Liver (tissue), 9 donors: ENCODE data around the gene CCDC6. TPM values are rescaled to one million over a fixed set of nuclear protein-coding genes. Genes with fewer than 3 reads are reported as not detected.
"Not testable (repeated sequence)": the region's sequence is repeated elsewhere in the genome, so short reads cannot be mapped to it uniquely, and the experiment has no call there.

Source experiments
- DNase-seq: peaks from one replicate; pipeline ENCODE4 v3.0.0-alpha.2; 2017; ENCODE audit warnings: low spot score
- H3K27ac ChIP-seq, 2 donors: one replicate each; pipeline ENCODE4 v1.7.0; 2013; ENCODE audit warnings: inconsistent platforms in 2 of 2, low read length in 2 of 2, control low read depth in 1 of 2, low read depth in 1 of 2, mild to moderate bottlenecking in 1 of 2
- H3K27me3 ChIP-seq, 4 donors: one replicate each; pipeline versions ENCODE4 v1.6.1 to v1.7.0; 2013; ENCODE audit warnings: low read length in 3 of 4, inconsistent platforms in 1 of 4, mild to moderate bottlenecking in 1 of 4, moderate library complexity in 1 of 4; ENCODE audit not compliant: control insufficient read depth in 4 of 4, insufficient read depth in 4 of 4
- H3K36me3 ChIP-seq, 4 donors: one replicate each; pipeline versions ENCODE4 v1.6.1 to v1.7.0; 2013; ENCODE audit warnings: low read length in 3 of 4, mild to moderate bottlenecking in 3 of 4, low read depth in 1 of 4, moderate library complexity in 1 of 4; ENCODE audit not compliant: control insufficient read depth in 4 of 4, insufficient read depth in 3 of 4
- H3K4me1 ChIP-seq, 4 donors: one replicate each; pipeline versions ENCODE4 v1.6.1 to v1.7.0; 2013; ENCODE audit warnings: low read length in 3 of 4, mild to moderate bottlenecking in 3 of 4, moderate library complexity in 1 of 4; ENCODE audit not compliant: control insufficient read depth in 4 of 4, insufficient read depth in 4 of 4
- H3K4me3 ChIP-seq, 3 donors: one replicate each; pipeline versions ENCODE4 v1.6.1 to v1.7.0; 2013; ENCODE audit warnings: low read length in 3 of 3, control low read depth in 1 of 3, low read depth in 1 of 3, mild to moderate bottlenecking in 1 of 3
- H3K9ac ChIP-seq, 2 donors: one replicate each; pipeline ENCODE4 v1.7.0; 2013; ENCODE audit warnings: low read length in 2 of 2, mild to moderate bottlenecking in 2 of 2, moderate library complexity in 2 of 2, control low read depth in 1 of 2, low read depth in 1 of 2
- H3K9me3 ChIP-seq, 4 donors: one replicate each; pipeline versions ENCODE4 v1.6.1 to v1.7.0; 2013; ENCODE audit warnings: low read length in 3 of 4; ENCODE audit not compliant: control insufficient read depth in 4 of 4
- ATF3 ChIP-seq: IDR thresholded peaks from 2 replicates; pipeline ENCODE4 v1.6.1; 2016; ENCODE audit warnings: antibody characterized with exemption
- EGR1 ChIP-seq, 2 donors: IDR thresholded peaks; 2 replicates each; pipeline ENCODE4 v1.6.1; 2016 to 2018; ENCODE audit warnings: antibody characterized with exemption in 2 of 2, low read depth in 2 of 2
- FOXA2 ChIP-seq: IDR thresholded peaks from 2 replicates; pipeline ENCODE4 v1.6.1; 2016; ENCODE audit warnings: antibody characterized with exemption
- GABPA ChIP-seq, 2 donors: IDR thresholded peaks in 1 of 2; conservative IDR thresholded peaks in 1 of 2; 2 replicates each; pipeline ENCODE4 v1.6.1; 2016; ENCODE audit warnings: antibody characterized with exemption in 2 of 2, mild to moderate bottlenecking in 1 of 2, moderate library complexity in 1 of 2
- HNF4A ChIP-seq, 2 donors: conservative IDR thresholded peaks; 2 replicates each; pipeline ENCODE4 v1.6.1; 2016; ENCODE audit warnings: antibody characterized with exemption in 2 of 2, mild to moderate bottlenecking in 2 of 2
- HNF4G ChIP-seq: IDR thresholded peaks from 2 replicates; pipeline ENCODE4 v1.6.1; 2016; ENCODE audit warnings: antibody characterized with exemption
- JUND ChIP-seq, 2 donors: IDR thresholded peaks; 2 replicates each; pipeline ENCODE4 v1.6.1; 2016; ENCODE audit warnings: antibody characterized with exemption in 2 of 2
- MAX ChIP-seq: IDR thresholded peaks from 2 replicates; pipeline ENCODE4 v1.6.1; 2016; ENCODE audit warnings: antibody characterized with exemption
- RAD21 ChIP-seq, 2 donors: IDR thresholded peaks; 2 replicates each; pipeline ENCODE4 v1.6.1; 2016; ENCODE audit warnings: antibody characterized with exemption in 2 of 2, mild to moderate bottlenecking in 2 of 2
- REST ChIP-seq: IDR thresholded peaks from 2 replicates; pipeline ENCODE4 v1.6.1; 2016; ENCODE audit warnings: antibody characterized with exemption, mild to moderate bottlenecking
- RXRA ChIP-seq, 2 donors: IDR thresholded peaks; 2 replicates each; pipeline ENCODE4 v1.6.1; 2017 to 2018; ENCODE audit warnings: antibody characterized with exemption in 2 of 2, mild to moderate bottlenecking in 1 of 2
- SP1 ChIP-seq: IDR thresholded peaks from 2 replicates; pipeline ENCODE4 v1.6.1; 2018; ENCODE audit warnings: antibody characterized with exemption, mild to moderate bottlenecking
- YY1 ChIP-seq: IDR thresholded peaks from 2 replicates; pipeline ENCODE4 v1.6.1; 2016; ENCODE audit warnings: antibody characterized with exemption, mild to moderate bottlenecking
- WGBS: extraction: QIAGEN DNeasy Blood & Tissue Kit; methylation state at CpG from one replicate; pipeline ENCODE4 v1.1.7; 2013; 5-methylcytosine and 5-hydroxymethylcytosine counted together
- polyA plus RNA-seq, 2 donors: library from polyadenylated mRNA; stranded (reverse) in 1 of 2; unstranded in 1 of 2; fragments of 200-250 nt in 1 of 2; fragments of >200 nt in 1 of 2; fragmentation: Nextera tagmentation in 1 of 2; extraction: Ambion mirVana in 1 of 2; gene quantifications; one replicate each; pipeline versions ENCODE4 v1.2.1 to v1.2.3, GENCODE V29; 2013 to 2015
- total RNA-seq, 2 donors: library from RNA; depleted of rRNA; stranded (reverse); fragments of >200 nt; gene quantifications; one replicate each; pipeline ENCODE4 v1.2.3, GENCODE V29; 2014
- donor health status: healthy.
- donor health status: healthy.
- donor health status: healthy.
- donor health status: healthy.
- donor health status: healthy.

Gene CCDC6
- total and polyA plus RNA-seq, 4 donors, result 4.7 to 14.3 (median 8.8) TPM

GRCh38 chr10:59885430-59886134 is 20.8 kb downstream of the CCDC6 start (continued):
- TF ChIP-seq HNF4A (conservative IDR thresholded peaks at IDR 0.05) (no peak), MAX (no peak), YY1 (no peak)

GRCh38 chr10:59884893-59885292 is 21.5 kb downstream of the CCDC6 start:
- H3K9ac ChIP-seq, H3K27me3 ChIP-seq, H3K9me3 ChIP-seq, H3K4me1 ChIP-seq, DNase-seq, H3K4me3 ChIP-seq, H3K36me3 ChIP-seq, H3K27ac ChIP-seq: not testable (repeated sequence)
- WGBS, result 96% methylated on average over 8 of the region's 8 CpGs

GRCh38 chr10:59881640-59882039 is 24.7 kb downstream of the CCDC6 start:
- 84% methylated on average over 6 of the region's 6 CpGs for WGBS
- H3K9me3 ChIP-seq, result no peaks in the 10 kb centered on the region
- H3K27ac ChIP-seq, result no peak overlapping the region
- TF ChIP-seq SP1 (no peak), GABPA (IDR thresholded peaks at IDR 0.05 in 1 of 2, conservative IDR thresholded peaks at IDR 0.05 in 1 of 2) (no peak), MAX (no peak), HNF4A (conservative IDR thresholded peaks at IDR 0.05) (no peak)
- no peak overlapping the region for H3K4me3 ChIP-seq
- H3K36me3 ChIP-seq, result no peaks in the 10 kb centered on the region
- H3K27me3 ChIP-seq, result no peaks in the 10 kb centered on the region
- H3K9ac ChIP-seq, result no peak overlapping the region
- peaks cover 0 to 5% (median 3%) of the 10 kb centered on the region in 4 donors for H3K4me1 ChIP-seq
- no peak for DNase-seq

GRCh38 chr10:59880971-59881510 is 25.3 kb downstream of the CCDC6 start:
- 83% methylated on average over 6 of the region's 6 CpGs for WGBS
- Histone ChIP-seq H3K9me3 (no peaks in the 10 kb centered on the region), H3K4me1 (peaks cover 0 to 5% (median 3%) of the 10 kb centered on the region in 4 donors), H3K27me3 (no peaks in the 10 kb centered on the region), H3K4me3 (no peak overlapping the region), H3K27ac (no peak overlapping the region), H3K9ac (no peak overlapping the region), H3K36me3 (no peaks in the 10 kb centered on the region)
- TF ChIP-seq ATF3 (no peak), YY1 (no peak), GABPA (IDR thresholded peaks at IDR 0.05 in 1 of 2, conservative IDR thresholded peaks at IDR 0.05 in 1 of 2) (no peak), JUND (IDR thresholded peaks at IDR 0.05) (no peak)
- peak; percentile 42 for DNase-seq

GRCh38 chr10:59880019-59880717 is 26.2 kb downstream of the CCDC6 start:
- Histone ChIP-seq H3K4me1 (peaks cover 0 to 4% (median 2%) of the 10 kb centered on the region in 4 donors), H3K27ac (no peak overlapping the region), H3K9ac (no peak overlapping the region), H3K9me3 (no peaks in the 10 kb centered on the region), H3K4me3 (no peak overlapping the region), H3K27me3 (no peaks in the 10 kb centered on the region), H3K36me3 (no peaks in the 10 kb centered on the region)
- TF ChIP-seq EGR1 (IDR thresholded peaks at IDR 0.05; ENCODE audit: low read depth in 2 of 2), result no peak
- TF ChIP-seq HNF4A (conservative IDR thresholded peaks at IDR 0.05), result no peak
- TF ChIP-seq REST, result no peak
- no peak for TF ChIP-seq FOXA2
- TF ChIP-seq RXRA (IDR thresholded peaks at IDR 0.05), result no peak
- TF ChIP-seq HNF4G, result no peak
- no peak for TF ChIP-seq SP1
- TF ChIP-seq GABPA (IDR thresholded peaks at IDR 0.05 in 1 of 2, conservative IDR thresholded peaks at IDR 0.05 in 1 of 2), result no peak
- no peak for TF ChIP-seq RAD21 (IDR thresholded peaks at IDR 0.05)
- DNase-seq, result no peak
- WGBS, result 86% methylated on average over 6 of the region's 6 CpGs
